NOMO-1 (cell line): ENCODE results near the gene SLPI.

Experiments
- DNase-seq, 2 experiments: peaks; one replicate each; lab custom pipeline; 2025; ENCODE audit not compliant: unreplicated experiment in 2 of 2; lab: John Stamatoyannopoulos, UW

SLPI gene

DNA sequence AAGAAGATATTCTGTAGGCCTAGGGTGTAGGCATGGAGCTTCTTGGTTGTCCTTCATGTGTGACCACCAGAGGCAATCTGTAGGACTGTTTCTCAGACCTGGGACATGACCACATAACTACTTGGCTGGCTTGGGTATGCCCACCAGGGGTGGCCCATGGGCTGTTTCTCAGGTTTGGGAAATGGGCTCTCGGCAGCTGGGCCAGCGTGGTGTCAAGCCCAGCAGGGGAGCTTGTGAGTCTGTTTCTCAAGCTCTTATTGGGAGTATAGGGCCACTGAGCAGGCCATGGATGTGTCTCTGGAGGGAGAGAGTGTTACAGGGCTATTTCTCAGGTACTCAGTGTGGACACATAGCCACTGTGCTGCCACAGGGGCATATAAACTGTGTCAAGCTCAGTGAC is 35.7 kb downstream of the SLPI start:
- DNase-seq, result no peak

DNA sequence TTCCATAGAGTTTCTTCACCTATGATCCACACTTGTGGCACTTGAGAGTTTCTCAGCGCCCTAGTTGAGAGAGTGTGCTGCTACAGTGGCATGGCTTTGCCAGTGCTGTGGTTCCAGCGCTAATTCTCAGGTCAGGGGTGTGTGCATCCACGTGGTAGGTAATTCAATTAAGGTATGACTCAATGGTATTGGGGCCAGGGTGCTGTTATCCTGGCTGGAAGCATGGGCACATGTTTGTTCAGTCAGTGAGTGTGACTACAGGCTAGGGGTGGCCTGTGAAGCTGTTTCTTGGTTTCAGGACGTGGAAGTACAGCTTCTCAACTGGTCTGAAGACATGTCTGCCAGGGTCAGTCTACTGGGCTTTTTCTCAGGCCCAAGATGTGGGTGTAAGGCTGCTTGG is 36.2 kb downstream of the SLPI start:
- DNase-seq, result no peak

DNA sequence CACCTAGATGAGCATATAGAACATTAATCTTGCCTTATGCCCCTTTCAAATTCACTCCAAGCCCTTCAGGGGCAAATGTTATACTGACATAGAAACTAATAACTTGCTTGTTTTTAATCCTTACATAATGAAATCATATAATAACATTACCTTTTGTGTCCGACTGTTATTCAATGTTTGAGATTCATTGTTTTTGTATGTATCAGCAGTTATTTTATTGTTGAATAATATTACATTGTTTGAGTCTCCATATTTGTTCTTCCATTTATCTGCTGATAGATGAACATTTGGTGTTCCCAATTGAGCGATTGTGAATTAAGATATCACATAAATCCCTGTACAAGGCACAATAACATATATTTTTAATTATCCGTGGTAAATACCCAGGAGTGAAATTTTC is 41.5 kb downstream of the SLPI start:
- DNase-seq, result no peak

DNA sequence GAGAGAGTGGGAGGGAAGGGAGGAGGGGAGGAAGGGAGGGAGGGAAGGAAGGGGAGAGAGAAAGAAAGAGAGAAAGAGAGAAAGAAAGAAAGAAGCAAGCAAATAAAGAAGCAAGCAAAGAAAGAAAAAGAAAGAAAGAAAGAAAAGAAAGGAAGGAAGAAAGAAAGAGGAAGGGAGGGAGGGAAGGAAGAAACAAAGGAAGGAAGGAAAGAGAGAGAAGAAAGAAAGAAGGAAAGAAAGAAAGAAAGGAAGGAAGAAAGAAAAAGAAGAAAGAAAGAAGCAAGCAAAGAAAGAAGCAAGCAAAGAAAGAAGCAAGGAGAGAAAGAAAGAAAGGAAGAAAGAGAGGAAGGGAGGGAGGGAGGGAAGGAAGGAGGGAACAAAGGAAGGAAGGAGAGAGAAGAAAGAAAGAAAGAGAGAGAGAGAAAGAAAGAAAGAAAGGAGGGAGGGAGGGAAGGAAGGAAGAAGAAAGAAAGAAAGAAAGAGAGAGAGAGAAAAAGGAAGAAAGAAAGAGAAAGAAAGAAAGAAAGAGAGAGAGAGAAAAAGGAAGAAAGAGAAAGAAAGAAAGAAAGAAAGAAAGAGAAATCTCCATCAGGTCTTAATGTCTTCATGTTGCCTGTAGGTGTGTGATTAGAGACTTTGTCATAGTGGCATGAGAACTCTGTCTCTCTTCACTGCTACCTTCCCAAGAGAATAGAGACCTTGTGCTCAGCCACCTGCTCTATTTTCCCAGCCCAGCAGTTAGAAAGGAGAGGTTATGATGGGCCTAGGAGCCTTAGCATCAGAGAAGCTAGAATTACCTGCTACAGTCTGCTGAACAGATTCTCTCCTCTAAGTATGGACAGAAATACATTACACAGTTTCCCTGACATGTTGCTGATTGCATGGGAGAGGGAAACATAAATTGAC is 42.5 kb downstream of the SLPI start:
- no peak for DNase-seq

DNA sequence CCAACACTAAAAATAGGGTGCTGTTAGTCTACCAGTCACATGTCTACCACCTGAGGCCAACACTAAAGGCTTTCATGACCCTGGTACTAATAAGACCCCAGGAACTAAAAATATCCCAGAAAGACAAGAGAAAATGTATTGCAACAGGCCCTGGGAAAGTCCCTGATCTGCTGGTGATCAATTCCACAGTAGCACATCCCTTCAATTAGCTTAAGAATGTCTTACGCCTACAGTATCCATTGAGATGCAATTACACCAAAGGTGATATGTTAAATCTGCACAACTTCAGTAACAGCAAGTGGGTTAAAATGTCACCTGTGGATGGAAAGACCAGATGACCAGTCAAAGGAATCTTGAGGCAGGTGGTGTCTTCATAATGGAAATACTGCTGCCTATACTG is 44.4 kb downstream of the SLPI start:
- DNase-seq, result no peak

DNA sequence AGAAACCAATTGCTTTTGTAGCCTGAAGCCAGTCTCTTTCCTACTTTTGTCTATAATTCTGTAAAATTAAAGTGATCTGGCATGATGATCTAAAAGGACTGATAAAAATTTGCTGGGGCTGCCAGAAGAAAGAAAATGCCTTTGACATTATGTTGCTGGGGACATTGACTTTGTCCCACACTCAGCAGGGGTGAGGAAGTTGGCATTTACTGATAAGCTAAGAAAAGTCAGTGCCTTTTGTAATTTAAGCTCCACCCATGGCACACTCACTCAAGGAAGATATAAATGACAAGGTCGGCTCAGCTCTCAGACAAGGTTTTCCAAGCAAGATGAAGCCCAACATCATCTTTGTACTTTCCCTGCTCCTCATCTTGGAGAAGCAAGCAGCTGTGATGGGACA is 47.6 kb downstream of the SLPI start, which contains the start of gene SEMG1:
TSS of gene SEMG1 (plus strand) at position 309 of the 400 bp plus-strand sequence. CDS start at position 330, 21 bp downstream.
- no peak for DNase-seq
